NCI-H2171 treated with DMSO at 0.1 percent for 48 hours (cell line): ENCODE data around the gene HOMER2.
"Not testable (repeated sequence)": the region's sequence is repeated elsewhere in the genome, so short reads cannot be mapped to it uniquely, and the experiment has no call there.

Experiments used
- DNase-seq: peaks from one replicate; lab custom pipeline; 2025; lab: John Stamatoyannopoulos, UW

The HOMER2 gene

GRCh38 chr15:82831894-82832600 is 120.5 kb downstream of the HOMER2 start:
- no peak for DNase-seq

DNA sequence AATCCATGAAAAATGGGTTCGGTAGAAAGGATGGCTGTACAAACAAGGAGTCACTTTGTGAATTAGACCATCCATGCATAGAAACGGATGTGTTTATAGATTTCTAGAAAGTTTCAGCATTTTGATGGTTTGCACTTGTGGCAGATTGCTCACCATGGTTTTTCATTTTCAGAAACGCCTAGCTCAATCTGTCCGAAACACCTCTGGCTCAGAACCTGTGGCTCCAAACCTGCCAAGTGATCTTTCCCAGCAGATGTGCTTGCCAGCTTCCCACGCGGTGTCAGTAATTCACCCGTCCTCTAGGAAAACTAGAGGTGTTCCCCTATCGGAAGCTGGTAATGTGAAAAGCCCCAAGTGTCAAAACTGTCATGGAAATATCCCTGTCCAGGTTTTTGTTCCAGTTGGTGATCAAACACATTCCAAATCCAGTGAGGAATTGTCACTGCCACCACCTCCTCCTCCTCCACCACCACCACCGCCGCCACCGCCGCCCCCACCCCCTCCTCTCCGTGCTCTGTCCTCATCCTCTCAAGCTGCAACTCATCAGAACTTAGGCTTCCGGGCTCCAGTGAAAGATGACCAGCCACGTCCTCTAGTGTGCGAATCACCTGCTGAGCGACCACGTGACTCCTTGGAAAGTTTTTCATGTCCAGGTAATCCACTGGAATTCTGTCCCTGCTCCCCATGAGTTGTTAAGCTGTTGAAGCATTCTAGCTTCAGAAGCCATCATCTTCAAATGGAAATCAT is 121.9 kb downstream of the HOMER2 start:
- no peak for DNase-seq

- no peak for DNase-seq
These were observed 123.3 kb downstream of the HOMER2 start for GRCh38 chr15:82829234-82829633.

- no peak for DNase-seq
These were observed 124.4 kb downstream of the HOMER2 start for GRCh38 chr15:82828075-82828474.

GRCh38 chr15:82823049-82823448 is 129.5 kb downstream of the HOMER2 start:
- DNase-seq, result no peak

- DNase-seq, result not testable (repeated sequence)
These were observed 130.7 kb downstream of the HOMER2 start for GRCh38 chr15:82821851-82822250.

- not testable (repeated sequence) for DNase-seq
These were observed 131.1 kb downstream of the HOMER2 start for GRCh38 chr15:82821396-82821795.

DNA sequence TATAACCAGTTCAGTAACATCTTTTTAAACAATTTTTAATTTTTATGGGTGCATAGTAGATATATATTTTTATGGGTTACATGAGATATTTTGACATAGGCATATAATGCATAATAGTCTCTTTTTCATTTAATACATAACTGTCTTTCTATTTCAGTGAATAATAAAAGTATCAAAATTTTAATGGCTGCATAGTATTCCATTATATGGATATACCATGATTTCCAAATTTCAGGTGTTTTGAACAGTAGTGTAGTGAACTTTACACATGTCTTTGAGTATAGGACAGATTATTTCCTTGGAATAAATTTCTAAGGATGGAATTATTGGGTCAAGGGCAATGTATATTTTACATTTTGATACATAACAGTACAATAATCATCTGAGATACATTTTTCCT is 132.4 kb downstream of the HOMER2 start:
- DNase-seq, result no peak

DNA sequence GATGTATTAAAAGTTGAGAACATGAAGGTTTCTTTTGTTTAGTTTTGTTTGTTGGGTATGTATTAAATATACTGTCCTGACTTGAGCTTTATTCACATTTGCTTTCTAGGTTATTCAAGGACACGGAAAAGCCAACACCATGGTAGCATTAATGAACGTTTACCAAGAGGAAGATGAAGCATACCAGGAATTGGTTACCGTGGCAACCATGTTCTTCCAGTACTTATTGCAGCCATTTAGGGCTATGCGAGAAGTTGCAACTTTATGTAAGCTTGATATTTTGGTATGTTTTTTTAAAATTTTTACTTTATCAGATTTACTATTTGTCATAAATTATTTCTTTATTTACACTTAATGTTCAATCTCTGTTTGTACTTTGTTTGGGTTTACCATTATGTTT is 139.5 kb downstream of the HOMER2 start:
- no peak for DNase-seq

- DNase-seq, result no peak
These were observed 141.6 kb downstream of the HOMER2 start for GRCh38 chr15:82810890-82811426.

DNA sequence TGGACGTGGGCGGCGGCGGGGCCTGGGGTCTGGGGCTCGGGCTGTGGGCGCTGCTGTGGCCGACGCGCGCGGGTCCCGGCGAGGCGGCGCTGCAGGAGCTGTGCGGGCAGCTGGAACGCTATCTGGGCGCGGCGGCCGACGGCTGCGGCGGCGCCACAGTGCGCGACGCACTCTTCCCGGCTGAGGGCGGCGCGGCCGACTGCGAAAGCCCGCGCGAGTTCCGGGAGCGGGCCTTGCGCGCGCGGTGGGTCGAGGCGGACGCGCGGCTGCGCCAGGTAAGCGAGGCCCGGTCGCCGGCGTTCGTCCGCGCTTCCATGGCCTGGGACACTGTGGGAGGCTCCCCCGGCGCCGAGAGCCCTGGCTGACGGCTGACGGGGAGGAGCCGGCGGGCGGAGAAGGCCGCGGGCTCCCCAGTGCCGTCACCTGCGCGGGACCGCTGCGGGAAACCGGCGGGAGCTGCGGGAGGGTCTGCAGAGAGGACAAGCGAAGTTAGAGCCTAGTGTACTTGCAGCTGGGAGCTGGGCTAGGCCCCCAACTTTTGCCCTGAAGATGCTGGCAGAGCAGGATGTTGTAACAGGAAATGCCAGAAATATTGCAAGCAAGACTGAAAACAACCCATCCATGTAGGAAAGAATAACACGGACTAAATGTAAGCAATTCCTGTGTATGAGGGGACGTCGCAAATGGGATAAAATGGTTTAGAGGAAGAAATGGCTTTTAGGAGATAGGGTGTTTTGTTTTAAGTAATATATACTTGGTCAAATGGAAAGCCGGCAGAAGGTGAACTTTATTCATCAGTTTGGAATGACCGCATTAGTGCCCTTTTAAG is 142.2 kb downstream of the HOMER2 start:
- peak; percentile 44 for DNase-seq

DNA sequence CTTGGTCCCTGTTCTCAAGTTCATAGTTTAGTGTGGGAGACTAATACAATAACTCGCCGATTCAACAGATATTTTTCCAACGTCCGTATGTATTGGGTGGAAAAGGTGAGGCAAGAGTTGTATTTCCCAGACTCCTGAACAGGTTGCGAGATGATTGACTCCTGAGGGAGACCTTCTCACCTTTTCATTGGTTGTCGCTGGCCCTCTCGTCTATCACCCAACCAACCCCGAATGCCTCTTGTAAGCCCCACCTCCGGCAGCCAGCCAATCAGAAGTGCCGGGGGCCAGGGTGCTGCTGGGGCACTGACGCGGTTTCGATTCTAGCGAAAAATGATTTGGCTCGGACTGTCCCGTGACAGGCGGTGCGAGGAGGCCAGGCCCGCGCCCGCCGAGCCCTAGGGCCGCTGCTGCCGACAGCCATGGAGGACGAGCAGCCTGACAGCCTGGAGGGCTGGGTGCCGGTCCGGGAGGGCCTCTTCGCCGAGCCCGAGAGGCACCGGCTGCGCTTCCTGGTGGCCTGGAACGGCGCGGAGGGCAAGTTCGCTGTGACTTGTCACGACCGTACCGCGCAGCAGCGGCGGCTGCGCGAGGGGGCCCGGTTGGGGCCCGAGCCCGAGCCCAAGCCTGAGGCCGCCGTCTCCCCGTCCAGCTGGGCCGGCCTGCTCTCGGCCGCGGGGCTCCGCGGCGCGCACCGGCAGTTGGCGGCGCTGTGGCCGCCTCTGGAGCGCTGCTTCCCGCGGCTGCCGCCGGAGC is 143.0 kb downstream of the HOMER2 start, which contains the start of gene WHAMM:
Gene WHAMM (plus strand): TSS at position 321 of the 753 bp plus-strand sequence. CDS start 99 bp downstream, at position 420.
- DNase-seq, result peak; percentile 97

GRCh38 chr15:82808634-82809041 is 143.9 kb downstream of the HOMER2 start:
- DNase-seq, result no peak

GRCh38 chr15:82807920-82808633 is 144.4 kb downstream of the HOMER2 start:
- DNase-seq, result no peak

DNA sequence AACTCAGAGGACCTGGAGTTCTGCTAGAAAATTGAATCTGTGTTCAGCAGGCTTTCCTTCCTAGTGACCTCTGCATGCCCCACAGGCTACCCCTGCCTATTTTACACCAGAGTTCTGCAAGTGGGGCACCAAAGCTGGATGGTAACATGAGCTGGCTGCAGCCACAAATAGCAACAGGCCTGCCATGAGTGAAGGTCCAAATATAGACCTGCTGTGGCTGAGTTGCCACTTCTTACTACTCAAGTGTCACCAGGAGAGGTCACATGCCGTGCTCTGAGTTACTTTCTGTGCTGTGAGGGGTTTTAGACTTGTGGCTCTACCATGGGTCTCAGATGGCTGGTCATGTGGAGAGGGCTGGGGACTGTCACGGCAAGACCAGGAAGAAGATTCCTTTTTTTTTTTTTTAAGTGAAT is 146.5 kb downstream of the HOMER2 start, which contains the start of gene FSD2:
Gene FSD2 (minus strand): TSS at position 76 of the 413 bp plus-strand sequence. CDS start 18,679 bp downstream, outside the sequence.
- DNase-seq, result no peak

GRCh38 chr15:82804575-82804949 is 148.0 kb downstream of the HOMER2 start:
- no peak for DNase-seq

DNA sequence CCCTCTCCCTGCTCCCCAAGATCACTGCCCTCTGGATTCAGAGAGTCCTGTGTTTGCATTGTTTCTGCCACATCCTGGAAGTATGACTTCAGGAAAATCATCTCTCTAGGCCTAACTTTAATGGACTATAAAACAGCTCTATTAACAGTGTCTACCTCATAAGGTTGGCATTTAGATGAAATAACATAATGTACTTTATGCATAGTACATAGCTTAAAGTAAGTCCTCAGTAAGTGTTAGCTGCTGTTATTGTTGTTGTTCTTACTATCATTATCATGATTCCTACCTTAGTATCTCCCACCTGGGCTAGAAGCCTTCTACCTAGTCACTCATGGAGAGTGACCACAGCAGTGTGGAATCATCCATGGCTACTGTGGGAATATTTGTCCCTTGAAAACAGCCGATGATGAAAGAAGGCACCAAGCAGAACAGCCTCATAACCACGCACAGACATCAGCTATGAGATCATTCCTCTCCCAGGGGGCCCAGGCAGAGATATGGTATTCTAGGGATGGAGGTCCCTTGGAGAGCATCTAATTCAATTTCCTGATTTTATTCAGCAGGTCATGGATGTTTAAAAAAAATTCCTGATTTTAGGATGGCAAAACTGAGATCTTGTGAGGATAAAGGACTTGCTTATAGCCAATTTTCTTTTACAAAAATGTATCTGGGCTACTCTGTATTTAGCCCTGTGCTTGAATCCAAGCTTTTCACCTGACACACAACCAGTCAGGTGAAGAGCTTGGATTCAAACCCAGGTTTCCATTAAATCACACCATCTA is 148.5 kb downstream of the HOMER2 start:
- DNase-seq, result no peak

- no peak for DNase-seq
These were observed 150.0 kb downstream of the HOMER2 start for GRCh38 chr15:82802497-82802896.

DNA sequence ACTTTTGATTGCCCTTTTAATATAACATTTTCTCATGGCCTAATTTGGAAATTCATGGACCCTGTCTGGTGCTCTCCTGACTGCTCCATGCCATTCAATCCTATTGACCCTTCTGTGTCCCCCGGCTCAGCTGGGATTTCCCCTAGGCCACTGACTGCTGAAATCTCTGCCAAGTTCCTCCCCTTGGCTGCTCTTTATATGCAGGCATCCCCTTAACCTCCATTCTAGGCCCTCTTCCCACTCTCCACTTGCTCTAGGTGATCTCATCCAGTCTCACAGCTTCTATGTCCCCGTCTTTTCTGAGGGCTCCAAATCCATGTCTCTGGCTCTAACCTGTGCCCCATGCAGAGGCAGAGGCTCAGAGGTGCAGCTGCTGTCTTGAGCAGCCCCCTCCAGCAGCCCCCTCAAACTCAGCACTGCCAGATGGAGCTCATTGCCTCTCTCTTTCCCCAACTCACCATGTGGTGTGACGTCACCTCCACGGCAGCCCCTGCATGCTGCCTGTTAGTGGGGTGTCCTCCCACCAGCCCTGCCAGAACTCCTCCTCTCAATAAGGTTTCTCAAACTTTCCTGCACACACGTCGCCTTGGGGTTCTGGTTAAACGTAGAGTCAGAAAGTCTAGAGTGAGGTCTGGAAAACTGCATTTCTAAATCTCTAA is 153.2 kb downstream of the HOMER2 start:
- DNase-seq, result no peak
